NOMO-1 (cell line): ENCODE data around the gene RPS6KB1.
A peak's percentile ranks its signal among the peaks of the same experiment; 100 is the strongest.
"Not testable (repeated sequence)": the region's sequence is repeated elsewhere in the genome, so short reads cannot be mapped to it uniquely, and the experiment has no call there.

Experiments used
- DNase-seq, 2 experiments: peaks; one replicate each; lab custom pipeline; 2025; ENCODE audit not compliant: unreplicated experiment in 2 of 2; lab: John Stamatoyannopoulos, UW

RPS6KB1 gene

DNA sequence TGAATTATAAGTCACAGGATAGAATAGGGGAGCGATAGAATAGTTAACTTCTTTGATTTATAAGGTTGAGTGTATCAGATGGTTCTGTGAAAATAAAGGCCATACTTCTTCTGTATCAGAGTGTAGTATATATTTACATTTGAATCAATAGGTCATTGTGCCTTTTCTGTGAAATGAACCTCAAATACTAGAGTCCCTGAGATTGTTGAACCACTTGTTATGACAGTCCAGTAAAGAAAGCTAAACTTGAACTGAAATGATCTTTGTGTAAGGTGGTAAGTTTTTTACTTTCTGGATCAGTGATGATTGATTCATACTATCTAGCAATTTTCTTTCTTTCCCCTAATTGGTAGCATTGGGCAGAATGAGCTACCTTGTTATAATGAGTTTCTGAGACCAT is 40.4 kb downstream of the RPS6KB1 start:
- DNase-seq = not testable (repeated sequence)

DNA sequence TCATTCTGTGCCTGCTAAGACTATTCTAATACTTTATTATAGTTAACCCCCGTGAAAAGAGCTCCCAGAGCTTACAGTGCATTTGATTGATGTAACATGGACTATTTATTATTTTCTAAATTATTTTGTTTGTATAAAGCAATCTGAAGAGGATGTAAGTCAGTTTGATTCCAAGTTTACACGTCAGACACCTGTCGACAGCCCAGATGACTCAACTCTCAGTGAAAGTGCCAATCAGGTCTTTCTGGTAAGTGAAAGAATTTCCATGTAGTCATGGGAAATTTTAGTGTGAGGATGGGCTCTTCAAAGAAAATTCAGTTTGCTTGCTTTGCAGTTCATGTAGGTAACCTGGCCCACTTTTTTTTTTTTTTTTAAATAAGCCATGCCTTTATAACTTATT is 47.8 kb downstream of the RPS6KB1 start:
- not testable (repeated sequence) for DNase-seq

DNA sequence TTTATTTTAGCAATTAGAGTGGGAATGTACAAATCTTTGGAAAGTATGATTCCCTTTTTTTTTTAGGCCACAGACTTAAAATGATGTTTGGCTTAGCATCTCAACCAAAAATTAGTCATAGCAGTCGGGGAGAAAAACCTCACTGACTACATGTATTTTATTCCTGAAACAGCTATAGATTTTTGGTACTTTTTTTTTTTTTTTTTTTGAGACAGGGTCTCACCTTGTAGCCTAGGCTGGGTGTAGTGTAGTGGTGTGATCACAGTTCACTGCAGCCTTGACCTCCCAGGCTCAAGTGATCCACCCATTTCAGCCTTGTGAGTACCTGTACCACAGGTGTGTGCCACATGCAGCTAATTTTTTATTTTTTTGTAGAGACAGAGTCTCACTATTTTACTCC is 48.2 kb downstream of the RPS6KB1 start:
- no peak for DNase-seq

DNA sequence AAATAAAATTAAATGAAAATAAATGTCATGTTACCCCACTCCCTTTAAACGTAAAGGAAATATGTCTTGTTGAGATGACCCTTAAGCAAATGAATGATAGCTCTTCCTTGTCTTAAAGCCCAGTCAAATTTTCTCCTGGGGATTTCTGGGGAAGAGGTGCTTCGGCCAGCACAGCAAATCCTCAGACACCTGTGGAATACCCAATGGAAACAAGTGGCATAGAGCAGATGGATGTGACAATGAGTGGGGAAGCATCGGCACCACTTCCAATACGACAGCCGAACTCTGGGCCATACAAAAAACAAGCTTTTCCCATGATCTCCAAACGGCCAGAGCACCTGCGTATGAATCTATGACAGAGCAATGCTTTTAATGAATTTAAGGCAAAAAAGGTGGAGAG is 53.5 kb downstream of the RPS6KB1 start:
- DNase-seq = not testable (repeated sequence)

DNA sequence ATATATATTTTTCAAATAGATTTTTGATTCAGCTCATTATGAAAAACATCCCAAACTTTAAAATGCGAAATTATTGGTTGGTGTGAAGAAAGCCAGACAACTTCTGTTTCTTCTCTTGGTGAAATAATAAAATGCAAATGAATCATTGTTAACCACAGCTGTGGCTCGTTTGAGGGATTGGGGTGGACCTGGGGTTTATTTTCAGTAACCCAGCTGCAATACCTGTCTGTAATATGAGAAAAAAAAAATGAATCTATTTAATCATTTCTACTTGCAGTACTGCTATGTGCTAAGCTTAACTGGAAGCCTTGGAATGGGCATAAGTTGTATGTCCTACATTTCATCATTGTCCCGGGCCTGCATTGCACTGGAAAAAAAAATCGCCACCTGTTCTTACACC is 54.4 kb downstream of the RPS6KB1 start:
- DNase-seq = not testable (repeated sequence)

DNA sequence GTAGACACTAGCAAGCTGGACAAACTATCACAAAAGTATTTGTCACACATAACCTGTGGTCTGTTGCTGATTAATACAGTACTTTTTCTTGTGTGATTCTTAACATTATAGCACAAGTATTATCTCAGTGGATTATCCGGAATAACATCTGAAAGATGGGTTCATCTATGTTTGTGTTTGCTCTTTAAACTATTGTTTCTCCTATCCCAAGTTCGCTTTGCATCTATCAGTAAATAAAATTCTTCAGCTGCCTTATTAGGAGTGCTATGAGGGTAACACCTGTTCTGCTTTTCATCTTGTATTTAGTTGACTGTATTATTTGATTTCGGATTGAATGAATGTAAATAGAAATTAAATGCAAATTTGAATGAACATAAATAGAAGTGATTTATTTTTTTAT is 57.1 kb downstream of the RPS6KB1 start:
- no peak for DNase-seq

DNA sequence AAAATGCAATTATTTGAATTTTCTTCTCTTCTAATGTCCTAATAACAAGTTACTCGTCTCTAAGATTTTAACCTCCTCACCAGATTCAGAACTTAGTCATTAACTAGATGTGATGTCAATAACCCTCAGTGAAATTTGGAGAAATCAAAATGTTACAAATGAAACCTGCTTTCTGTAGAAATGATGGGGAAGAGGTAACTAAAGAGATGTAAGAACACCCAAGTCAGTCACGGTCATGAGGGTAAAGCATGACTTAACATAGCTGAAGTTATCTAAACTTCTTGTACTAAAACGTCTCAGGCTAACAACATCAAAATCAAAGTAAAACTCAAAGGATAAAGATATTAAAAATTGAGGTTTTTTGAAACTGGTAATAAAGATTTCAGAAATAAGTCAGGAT is 61.9 kb downstream of the RPS6KB1 start:
- DNase-seq = no peak

DNA sequence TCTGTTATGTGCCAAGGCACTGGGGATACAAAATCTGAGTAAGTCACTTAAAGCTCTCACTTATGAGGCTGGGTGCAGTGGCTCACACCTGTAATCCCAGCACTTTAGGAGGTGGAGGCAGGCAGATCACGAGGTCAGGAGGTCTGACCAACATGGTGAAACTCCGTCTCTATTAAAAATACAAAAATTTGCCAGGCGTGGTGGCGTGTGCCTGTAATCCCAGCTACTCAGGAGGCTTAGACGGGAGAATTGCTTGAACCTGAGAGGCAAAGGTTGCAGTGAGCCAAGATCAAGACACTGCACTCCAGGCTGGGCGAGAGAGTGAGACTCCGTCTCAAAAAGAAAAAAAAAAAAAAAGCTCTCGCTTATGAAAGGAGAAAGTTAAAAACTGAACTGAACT is 66.7 kb downstream of the RPS6KB1 start:
- DNase-seq = not testable (repeated sequence)

DNA sequence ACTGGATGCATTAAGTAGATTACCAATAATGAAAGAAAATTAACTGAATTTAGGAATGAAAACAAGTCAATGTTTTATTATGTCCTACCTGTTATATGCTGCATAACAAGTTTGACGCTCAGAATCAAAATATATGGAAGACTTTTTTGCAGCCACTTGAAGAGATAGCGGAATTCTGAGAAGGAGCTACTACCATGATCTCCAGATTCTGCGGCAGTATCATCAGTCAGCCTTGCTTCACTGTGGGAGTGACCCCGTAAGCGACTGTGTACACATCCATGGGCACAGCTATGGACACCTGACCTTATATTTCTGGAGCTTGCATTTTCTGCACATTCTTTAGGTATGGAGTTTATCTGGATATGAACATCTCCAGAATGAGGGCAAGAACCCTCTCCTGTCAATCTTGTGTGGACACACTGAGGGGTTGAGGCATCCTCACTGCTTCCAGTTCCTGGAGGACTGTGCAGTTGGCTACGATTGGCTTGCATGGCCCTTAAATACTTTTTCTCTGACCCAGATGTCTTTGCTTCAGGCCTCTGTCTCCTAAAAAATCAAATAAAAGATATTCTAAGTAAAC is 69.9 kb downstream of the RPS6KB1 start:
- no peak for DNase-seq

DNA sequence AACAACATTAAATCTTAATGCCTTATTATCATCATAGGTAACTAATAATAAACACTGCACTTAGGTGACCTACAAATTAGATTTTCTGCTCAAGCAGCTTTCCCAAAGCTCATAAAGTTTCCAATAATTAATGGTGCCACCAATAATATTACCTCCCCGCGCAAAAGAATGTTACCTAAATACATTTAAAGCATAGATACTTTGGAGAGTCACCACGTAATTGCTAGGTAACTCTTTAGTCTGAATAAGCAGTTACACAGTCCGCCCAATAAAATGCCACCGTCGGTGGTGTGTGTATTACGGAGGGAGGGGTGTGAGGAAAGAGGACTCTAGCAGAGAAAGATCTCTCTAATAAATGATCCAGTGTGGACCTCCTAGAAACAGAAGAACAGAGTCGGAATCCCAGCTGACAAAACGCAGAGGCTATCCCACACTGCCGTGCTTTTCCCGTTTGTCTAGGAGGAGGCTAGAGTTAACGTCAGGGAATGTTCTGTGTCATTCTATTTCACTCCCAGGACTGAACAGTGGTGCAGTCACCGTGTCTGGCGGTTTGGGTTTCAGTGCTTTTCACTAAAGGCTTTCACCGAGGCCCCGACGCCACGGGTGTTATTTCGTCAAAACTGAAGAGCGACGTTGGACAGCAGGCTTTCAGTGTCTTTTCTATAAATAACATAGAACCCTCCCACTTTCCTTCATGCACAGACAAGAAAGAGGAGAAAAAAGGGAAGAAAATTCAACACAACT is 71.0 kb downstream of the RPS6KB1 start:
- DNase-seq = peak; percentile 83 to 84

DNA sequence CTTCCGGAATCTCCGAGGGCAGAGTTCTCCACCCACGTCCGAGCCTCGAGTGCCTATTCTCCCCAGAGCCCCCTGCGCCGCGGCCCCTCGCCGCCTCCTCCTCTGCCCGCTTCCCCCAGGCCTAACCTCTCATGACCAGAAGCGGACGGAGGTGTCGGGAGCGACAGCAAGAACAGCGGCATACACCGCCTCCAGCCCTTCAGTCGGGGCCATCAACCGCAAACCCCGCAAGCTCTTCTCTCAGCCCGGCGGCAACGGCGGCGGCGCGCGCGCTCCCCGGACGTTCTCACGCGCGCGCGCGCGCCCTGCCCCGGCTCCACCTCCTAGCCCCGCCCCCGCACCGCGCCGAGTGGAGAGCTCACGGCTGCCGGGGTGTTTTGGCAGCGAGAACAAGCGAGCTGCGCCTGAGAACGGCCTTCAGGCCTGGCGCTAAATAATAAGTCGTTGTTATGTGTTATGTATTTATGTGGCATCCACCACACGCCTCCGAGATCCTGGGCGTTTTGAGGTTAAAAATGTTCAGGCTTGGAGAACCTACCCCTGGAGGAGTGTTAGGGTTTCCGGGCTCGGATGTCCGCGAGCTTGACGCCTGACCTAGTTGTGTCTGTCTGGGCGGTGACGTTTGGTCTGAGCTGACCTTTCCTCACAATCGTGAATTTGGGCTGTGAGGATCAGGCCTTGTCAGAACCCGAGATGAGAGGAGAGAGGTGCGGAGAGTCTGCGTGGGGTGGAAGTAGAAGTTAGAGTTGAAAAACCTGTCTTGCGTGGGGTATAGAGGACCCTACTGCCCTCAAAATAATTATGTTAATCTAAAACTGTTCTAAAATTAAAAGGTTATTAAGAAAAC is 71.8 kb downstream of the RPS6KB1 start, which contains the start of gene RNFT1:
TSS of gene RNFT1 (minus strand) at position 259 of the 847 bp plus-strand sequence. CDS start at position 182, 77 bp downstream.
- DNase-seq = peak; percentile 78 to 89

DNA sequence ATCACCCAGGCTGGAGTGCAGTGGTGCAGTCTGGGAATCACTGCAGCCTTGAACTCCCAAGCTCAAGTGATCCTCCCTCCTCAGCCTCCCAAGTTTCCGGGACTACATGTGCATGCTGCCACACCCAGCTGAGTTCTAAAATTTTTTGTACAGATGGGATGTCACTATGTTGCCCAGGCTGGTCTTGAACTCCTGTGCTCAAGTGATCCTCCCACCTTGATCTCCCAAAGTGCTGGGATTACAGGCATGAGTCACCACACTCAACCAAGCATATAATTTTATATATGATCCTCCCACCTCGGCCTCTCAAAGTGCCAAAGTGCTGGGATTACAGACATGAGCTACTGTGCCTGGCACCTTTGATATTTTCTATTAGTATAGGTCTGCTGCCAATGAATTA is 78.8 kb downstream of the RPS6KB1 start:
- DNase-seq = not testable (repeated sequence)

DNA sequence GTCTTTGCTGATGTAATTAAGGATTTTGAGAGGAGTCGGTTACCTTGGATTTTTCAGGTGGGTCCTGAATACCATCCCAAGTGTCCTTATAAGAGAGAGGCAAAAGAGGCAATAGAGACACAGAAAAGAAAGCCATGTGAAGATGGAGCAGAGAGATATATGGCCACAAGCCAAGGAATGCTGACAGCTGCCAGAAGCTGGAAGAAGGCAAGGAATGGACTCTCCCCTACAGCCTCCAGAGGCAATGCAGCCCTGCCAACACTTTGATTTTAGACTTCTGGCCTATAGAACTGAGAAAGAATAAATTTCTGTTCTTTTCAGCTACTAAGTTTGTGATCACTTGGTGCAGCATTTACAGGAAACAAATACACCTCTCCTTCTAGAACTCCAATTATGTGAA is 79.9 kb downstream of the RPS6KB1 start:
- DNase-seq = no peak

DNA sequence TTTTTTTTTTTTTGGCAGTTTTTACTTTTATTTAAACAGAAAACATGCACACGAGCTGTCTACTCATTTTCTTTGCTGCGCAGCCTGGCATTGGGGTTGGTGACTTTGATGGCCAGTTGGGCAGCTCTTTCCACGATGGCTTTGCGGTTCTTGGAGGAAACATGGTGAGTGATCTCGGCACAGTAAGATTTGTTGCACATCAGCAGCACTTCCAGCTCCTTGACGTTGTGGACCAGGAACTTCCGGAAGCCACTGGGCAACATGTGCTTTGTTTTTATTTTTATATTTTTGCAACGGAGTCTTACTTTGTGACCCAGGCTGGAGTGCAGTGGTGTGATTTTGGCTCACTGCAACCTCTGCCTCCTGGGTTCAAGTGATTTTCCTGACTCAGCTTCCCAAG is 80.6 kb downstream of the RPS6KB1 start:
- DNase-seq = not testable (repeated sequence)

DNA sequence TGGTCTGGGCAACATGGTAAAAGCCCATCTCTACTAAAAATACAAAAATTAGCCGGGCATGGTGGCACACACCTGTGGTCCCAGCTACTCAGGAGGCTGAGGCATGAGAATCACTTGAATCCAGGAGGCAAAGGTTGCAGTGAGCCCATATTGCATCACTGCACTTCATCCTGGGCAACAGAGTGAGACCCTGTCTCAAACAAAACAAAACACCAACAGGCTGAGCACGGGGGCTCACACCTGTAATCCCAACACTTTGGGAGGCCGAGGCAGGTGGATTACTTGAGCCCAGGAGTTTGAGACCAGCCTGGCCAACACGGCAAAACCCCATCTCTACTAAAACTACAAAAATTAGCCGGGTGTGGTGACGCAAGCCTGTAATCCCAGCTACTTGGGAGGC is 82.2 kb downstream of the RPS6KB1 start:
- not testable (repeated sequence) for DNase-seq

DNA sequence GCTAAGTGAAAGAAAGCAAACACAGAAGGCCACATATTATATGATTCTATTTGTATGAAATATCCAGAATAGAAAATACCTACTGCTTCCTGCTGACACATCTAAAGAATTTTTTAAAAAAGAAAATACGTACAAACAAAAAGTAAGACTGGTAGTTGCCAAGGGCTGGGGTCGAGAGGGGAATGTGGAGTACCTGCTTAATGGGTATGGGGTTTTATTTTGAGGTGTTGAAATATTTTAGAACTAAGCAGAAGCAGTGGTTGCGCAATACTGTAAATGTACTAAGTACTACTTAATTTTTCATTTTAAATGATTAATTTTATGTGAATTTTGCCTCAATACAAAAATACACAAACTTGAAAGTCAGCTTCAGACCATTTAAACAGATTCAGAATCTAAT is 103.7 kb downstream of the RPS6KB1 start:
- not testable (repeated sequence) for DNase-seq
